H1 (cell line): ENCODE measurements around the gene SPATS1. TPM values are rescaled to one million over a fixed set of nuclear protein-coding genes. Genes with fewer than 3 reads are reported as not detected.

Source experiments
- ASH2L ChIP-seq: fragments of 200-600, 300-600 bp; sonication (generic); IDR thresholded peaks from one replicate; pipeline ENCODE4 v1.7.1; 2017; ENCODE audit warnings: low read length
- ATF3 ChIP-seq: IDR thresholded peaks from 2 replicates; pipeline ENCODE4 v1.6.1; 2011; ENCODE audit warnings: low read depth, mild to moderate bottlenecking, low read length; ENCODE audit not compliant: insufficient read depth
- CBX5 ChIP-seq: fragments of 300-800, 300-1000 bp; sonication (generic); IDR thresholded peaks from 2 replicates; pipeline ENCODE4 v1.7.1; 2016; ENCODE audit warnings: antibody characterized with exemption, low read length, low read depth
- CEBPB ChIP-seq: IDR thresholded peaks from 2 replicates; pipeline ENCODE4 v1.6.1; 2012; ENCODE audit warnings: low read depth, low read length
- CHD7 ChIP-seq: fragments of 300-600 bp; sonication (generic); IDR thresholded peaks from 2 replicates; pipeline ENCODE4 v1.7.1; 2012; ENCODE audit warnings: low read length, moderate library complexity, mild to moderate bottlenecking, inconsistent platforms; ENCODE audit not compliant: insufficient replicate concordance
- EGR1 ChIP-seq: IDR thresholded peaks from 2 replicates; pipeline ENCODE4 v1.6.1; 2011; ENCODE audit warnings: low read depth, low read length, borderline replicate concordance
- EP300 ChIP-seq, 2 experiments: IDR thresholded peaks; 1 replicate in 1 of 2; 2 replicates in 1 of 2; pipeline ENCODE4 v1.6.1; 2011 to 2012; ENCODE audit warnings: low read depth in 2 of 2, low read length in 2 of 2, mild to moderate bottlenecking in 2 of 2, borderline replicate concordance in 1 of 2, inconsistent platforms in 1 of 2, moderate library complexity in 1 of 2
- NANOG ChIP-seq: IDR thresholded peaks from 2 replicates; pipeline ENCODE4 v1.6.1; 2011; ENCODE audit warnings: low read length, low read depth, mild to moderate bottlenecking, inconsistent platforms; ENCODE audit not compliant: insufficient read depth, poor library complexity, severe bottlenecking
- RAD21 ChIP-seq, 2 experiments: IDR thresholded peaks in 1 of 2; conservative IDR thresholded peaks in 1 of 2; 2 replicates each; pipeline ENCODE4 v1.6.1; 2011; ENCODE audit warnings: low read depth in 2 of 2, low read length in 2 of 2, improper control_type of control experiment in 1 of 2, inconsistent platforms in 1 of 2, mild to moderate bottlenecking in 1 of 2, moderate library complexity in 1 of 2
- SP2 ChIP-seq: IDR thresholded peaks from 2 replicates; pipeline ENCODE4 v1.6.1; 2012; ENCODE audit warnings: mild to moderate bottlenecking, low read length, inconsistent platforms
- TAF7 ChIP-seq: optimal IDR thresholded peaks from 2 replicates; pipeline ENCODE3; 2011; ENCODE audit warnings: low read depth, mild to moderate bottlenecking, inconsistent platforms, low read length, moderate library complexity, borderline replicate concordance
- polyA plus RNA-seq, 7 experiments: library from polyadenylated mRNA; depleted of rRNA in 3 of 7; stranded (reverse) in 5 of 7; unstranded in 2 of 7; fragments of >200 nt in 5 of 7; fragments of 200-250 nt in 2 of 7; gene quantifications; 1 replicate in 5 of 7; 2 replicates in 1 of 7; 4 replicates in 1 of 7; pipeline versions ENCODE4 v1.2.1 to v1.2.3, GENCODE V29; 2011 to 2013; ENCODE audit warnings: missing spikeins in 2 of 7, mixed read lengths in 2 of 7
- total RNA-seq: library from RNA; stranded (reverse); fragmentation: NEBNext Ultra II Directional; extraction: Animal tissue kit (Norgen Biotek cat#: 25700); gene quantifications from 2 replicates; pipeline ENCODE4 v1.2.1, GENCODE V29; 2021

The SPATS1 gene
- total and polyA plus RNA-seq, 2 of the 8 experiments (the other 6 are each of a cell fraction or from before 2014, with no cell fraction given): not detected

GRCh38 chr6:44311767-44312166, 30.7 kb upstream of the SPATS1 start (continued):
- TF ChIP-seq CHD7 (no peak), RAD21 (IDR thresholded peaks at IDR 0.05 in 1 of 2, conservative IDR thresholded peaks at IDR 0.05 in 1 of 2; ENCODE audit: low read depth in 2 of 2, low read length in 2 of 2) (no peak), TAF7 (no peak), ATF3 (no peak), EGR1 (no peak), CEBPB (no peak), NANOG (no peak), CBX5 (no peak), SP2 (no peak), ASH2L (no peak), EP300 (IDR thresholded peaks at IDR 0.05; ENCODE audit: borderline replicate concordance in 1 of 2, low read depth in 2 of 2, low read length in 2 of 2) (no peak)
